GM12878 (cell line): ENCODE results near the gene PALMD.

Experiments
- CREB1 ChIP-seq: IDR thresholded peaks from 2 replicates; pipeline ENCODE4 v1.6.1; 2012; ENCODE audit warnings: low read depth, mild to moderate bottlenecking, inconsistent platforms
- FOXK2 ChIP-seq: fragments of 450-650 bp; IDR thresholded peaks from 2 replicates; pipeline ENCODE4 v1.6.1; 2017; ENCODE audit warnings: mild to moderate bottlenecking, moderate library complexity
- FOXM1 ChIP-seq: IDR thresholded peaks from 2 replicates; pipeline ENCODE4 v1.6.1; 2012; ENCODE audit warnings: low read depth, mild to moderate bottlenecking, inconsistent platforms, low read length, moderate library complexity
- SMC3 ChIP-seq: IDR thresholded peaks from 2 replicates; pipeline ENCODE4 v1.6.1; 2011; ENCODE audit warnings: low read length, improper control_type of control experiment, borderline replicate concordance
- ZNF207 ChIP-seq: fragments of 450-650 bp; IDR thresholded peaks from 2 replicates; pipeline ENCODE4 v1.6.1; 2014; ENCODE audit warnings: antibody characterized with exemption, mild to moderate bottlenecking, borderline replicate concordance

GRCh38 chr1:99650030-99650429 is 4.1 kb downstream of the PALMD start:
- TF ChIP-seq ZNF207 (no peak), CREB1 (no peak), SMC3 (no peak), FOXK2 (no peak), FOXM1 (no peak)
